H1 (cell line): ENCODE results near the gene KPRP. TPM values are rescaled to one million over a fixed set of nuclear protein-coding genes. Genes with fewer than 3 reads are reported as not detected.

Experiments used
- CTCF ChIA-PET: fragments of 300-600 bp; sonication (Branson Sonifier 250); formaldehyde crosslinking; loops from one replicate; lab custom pipeline; 2021; ENCODE audit not compliant: partially characterized antibody; lab: Charles Lee
- POLR2A ChIA-PET: fragments of 300-600 bp; sonication (Branson Sonifier 250); formaldehyde crosslinking; loops from one replicate; lab custom pipeline; 2021; ENCODE audit warnings: inconsistent platforms; ENCODE audit not compliant: partially characterized antibody; lab: Charles Lee
- DNase-seq, 2 experiments: peaks; one replicate each; pipeline versions ENCODE4 v3.0.0 to v3.0.0-alpha.2; 2010 to 2022; ENCODE audit warnings: low spot score in 2 of 2, low read depth in 1 of 2, mixed read lengths in 1 of 2
- FAIRE-seq: peaks from 2 replicates; lab custom pipeline; 2011; peaks lifted over from hg19 to GRCh38; lab: Jason Lieb, UNC
- H2AFZ ChIP-seq: 2 replicates; pipeline ENCODE4 v1.8.1; 2012; ENCODE audit warnings: low read length, inconsistent platforms
- H2AK5ac ChIP-seq: 2 replicates; pipeline ENCODE4 v1.6.1; 2013; ENCODE audit warnings: low read depth, low read length
- H2BK120ac ChIP-seq: replicated peaks from 2 replicates; pipeline ENCODE3; 2013; ENCODE audit warnings: low read depth, low read length, inconsistent platforms
- H2BK12ac ChIP-seq: 2 replicates; pipeline ENCODE4 v1.6.1; 2013; ENCODE audit warnings: low read depth, low read length
- H2BK15ac ChIP-seq: 2 replicates; pipeline ENCODE4 v1.6.1; 2013; ENCODE audit warnings: low read length
- H2BK20ac ChIP-seq: 2 replicates; pipeline ENCODE4 v1.6.1; 2013; ENCODE audit warnings: low read length
- H2BK5ac ChIP-seq: 2 replicates; pipeline ENCODE4 v1.6.1; 2013; ENCODE audit warnings: low read depth, low read length
- H3K14ac ChIP-seq: 2 replicates; pipeline ENCODE4 v1.6.1; 2013; ENCODE audit warnings: inconsistent platforms; ENCODE audit not compliant: insufficient read length
- H3K18ac ChIP-seq: 2 replicates; pipeline ENCODE4 v1.6.1; 2013; ENCODE audit warnings: low read length; ENCODE audit errors: extremely low read depth
- H3K23ac ChIP-seq: 2 replicates; pipeline ENCODE4 v1.6.1; 2013; ENCODE audit warnings: inconsistent platforms; ENCODE audit not compliant: insufficient read length
- H3K23me2 ChIP-seq: 2 replicates; pipeline ENCODE4 v1.6.1; 2013; ENCODE audit warnings: low read depth, low read length
- H3K27ac ChIP-seq: 2 replicates; pipeline ENCODE4 v1.6.1; 2011; ENCODE audit warnings: low read depth, low read length, inconsistent platforms
- H3K27me3 ChIP-seq, 4 experiments: replicated peaks in 1 of 4; 1 replicate in 1 of 4; 2 replicates in 3 of 4; pipeline versions ENCODE4 v1.6.1 to v1.8.1; 2011 to 2013; ENCODE audit warnings: low read length in 3 of 4, mild to moderate bottlenecking in 3 of 4, inconsistent platforms in 2 of 4, mixed read lengths in 2 of 4, moderate library complexity in 1 of 4; ENCODE audit not compliant: control insufficient read depth in 3 of 4, insufficient read depth in 3 of 4; ENCODE audit errors: extremely low read depth in 1 of 4
- H3K36me3 ChIP-seq, 4 experiments: 2 replicates each; pipeline versions ENCODE4 v1.6.1 to v1.8.1; 2011 to 2013; ENCODE audit warnings: mild to moderate bottlenecking in 4 of 4, low read length in 3 of 4, moderate library complexity in 2 of 4, control low read depth in 1 of 4, inconsistent platforms in 1 of 4; ENCODE audit not compliant: insufficient read depth in 4 of 4, control insufficient read depth in 2 of 4
- H3K4ac ChIP-seq: replicated peaks from 2 replicates; pipeline ENCODE3; 2013; ENCODE audit warnings: low read length, low read depth, mixed read lengths, inconsistent platforms; ENCODE audit not compliant: insufficient read length
- H3K4me1 ChIP-seq, 4 experiments: replicated peaks in 1 of 4; 1 replicate in 1 of 4; 2 replicates in 3 of 4; pipeline versions ENCODE4 v1.6.1 to v1.8.1; 2011 to 2013; ENCODE audit warnings: low read length in 3 of 4, inconsistent platforms in 2 of 4, mixed read lengths in 1 of 4; ENCODE audit not compliant: insufficient read depth in 4 of 4, control insufficient read depth in 3 of 4
- H3K4me2 ChIP-seq, 2 experiments: 2 replicates each; pipeline versions ENCODE4 v1.6.1 to v1.8.1; 2011 to 2013; ENCODE audit warnings: low read depth in 2 of 2, low read length in 2 of 2, control low read depth in 1 of 2, inconsistent platforms in 1 of 2, mild to moderate bottlenecking in 1 of 2; ENCODE audit not compliant: insufficient read depth in 1 of 2
- H3K4me3 ChIP-seq, 4 experiments: fragments of 200-600, 300-600 bp in 1 of 4; sonication (generic), shearing (Covaris generic), sonication (Bioruptor Twin) in 1 of 4; 2 replicates each; pipeline versions ENCODE4 v1.5.1 to v1.8.1; 2011 to 2016; ENCODE audit warnings: low read length in 4 of 4, low read depth in 3 of 4, control low read depth in 2 of 4, inconsistent platforms in 2 of 4, mild to moderate bottlenecking in 2 of 4, mixed read lengths in 1 of 4, moderate library complexity in 1 of 4; ENCODE audit not compliant: insufficient read depth in 2 of 4; ENCODE audit errors: extremely low read depth in 1 of 4
- H3K56ac ChIP-seq: replicated peaks from 2 replicates; pipeline ENCODE3; 2013; ENCODE audit warnings: low read depth, mild to moderate bottlenecking, mixed read lengths, low read length, inconsistent platforms; ENCODE audit not compliant: insufficient read length
- H3K79me1 ChIP-seq: 2 replicates; pipeline ENCODE4 v1.6.1; 2013; ENCODE audit warnings: low read depth, low read length, control low read depth
- H3K79me2 ChIP-seq, 2 experiments: 2 replicates each; pipeline versions ENCODE4 v1.6.1 to v1.8.1; 2012 to 2013; ENCODE audit warnings: low read length in 2 of 2, mild to moderate bottlenecking in 2 of 2, inconsistent platforms in 1 of 2; ENCODE audit not compliant: insufficient read depth in 2 of 2, control insufficient read depth in 1 of 2
- H3K9ac ChIP-seq, 4 experiments: replicated peaks in 1 of 4; 1 replicate in 1 of 4; 2 replicates in 3 of 4; pipeline versions ENCODE4 v1.6.1 to v1.8.1; 2011 to 2013; ENCODE audit warnings: low read depth in 3 of 4, low read length in 3 of 4, control low read depth in 2 of 4, mild to moderate bottlenecking in 2 of 4, moderate library complexity in 2 of 4, inconsistent platforms in 1 of 4; ENCODE audit errors: extremely low read depth in 1 of 4
- H3K9me3 ChIP-seq, 2 experiments: 2 replicates each; pipeline versions ENCODE4 v1.6.1 to v1.8.1; 2012 to 2013; ENCODE audit warnings: mild to moderate bottlenecking in 2 of 2, moderate library complexity in 2 of 2, control low read depth in 1 of 2, inconsistent platforms in 1 of 2, low read depth in 1 of 2, low read length in 1 of 2, mixed read lengths in 1 of 2; ENCODE audit not compliant: insufficient read depth in 2 of 2
- H4K20me1 ChIP-seq, 2 experiments: replicated peaks in 1 of 2; 2 replicates each; pipeline versions ENCODE3 to v1.8.1; 2011 to 2013; ENCODE audit warnings: inconsistent platforms in 2 of 2, low read length in 2 of 2, mild to moderate bottlenecking in 1 of 2; ENCODE audit not compliant: insufficient read depth in 2 of 2, control insufficient read depth in 1 of 2
- H4K5ac ChIP-seq: 2 replicates; pipeline ENCODE4 v1.6.1; 2013; ENCODE audit warnings: low read length, low read depth, mixed read lengths, inconsistent platforms; ENCODE audit not compliant: insufficient read length
- H4K8ac ChIP-seq: 2 replicates; pipeline ENCODE4 v1.8.0; 2013; ENCODE audit warnings: mild to moderate bottlenecking, moderate library complexity, low read length, inconsistent platforms; ENCODE audit not compliant: insufficient read depth; ENCODE audit errors: extremely low read depth
- H4K91ac ChIP-seq: replicated peaks from 2 replicates; pipeline ENCODE3; 2013; ENCODE audit warnings: low read length, mixed read lengths, inconsistent platforms; ENCODE audit not compliant: insufficient read length
- CBX5 ChIP-seq: fragments of 300-800, 300-1000 bp; sonication (generic); IDR thresholded peaks from 2 replicates; pipeline ENCODE4 v1.7.1; 2016; ENCODE audit warnings: antibody characterized with exemption, low read length, low read depth
- CHD1 ChIP-seq: IDR thresholded peaks from 2 replicates; pipeline ENCODE4 v1.6.1; 2012; ENCODE audit warnings: low read depth, low read length, improper control_type of control experiment
- EZH2 ChIP-seq: fragments of 200-600 bp; sonication (generic); IDR thresholded peaks from 2 replicates; pipeline ENCODE4 v1.7.1; 2012; ENCODE audit warnings: low read depth, mild to moderate bottlenecking, moderate library complexity, low read length, inconsistent platforms; ENCODE audit not compliant: severe bottlenecking
- GTF2F1 ChIP-seq: IDR thresholded peaks from 2 replicates; pipeline ENCODE4 v1.6.1; 2012; ENCODE audit warnings: low read depth, low read length, improper control_type of control experiment, borderline replicate concordance
- HDAC2 ChIP-seq, 2 experiments: fragments of 300-600 bp in 1 of 2; sonication (generic) in 1 of 2; IDR thresholded peaks; 2 replicates each; pipeline ENCODE4 v1.6.1; 2011 to 2012; ENCODE audit warnings: low read depth in 2 of 2, low read length in 2 of 2, mild to moderate bottlenecking in 2 of 2, moderate library complexity in 2 of 2, borderline replicate concordance in 1 of 2, inconsistent platforms in 1 of 2
- HDAC6 ChIP-seq: IDR thresholded peaks from one replicate; pipeline ENCODE4 v1.7.1; 2012; ENCODE audit warnings: low read depth, mild to moderate bottlenecking, inconsistent platforms, low read length, moderate library complexity
- NANOG ChIP-seq: IDR thresholded peaks from 2 replicates; pipeline ENCODE4 v1.6.1; 2011; ENCODE audit warnings: low read length, low read depth, mild to moderate bottlenecking, inconsistent platforms; ENCODE audit not compliant: insufficient read depth, poor library complexity, severe bottlenecking
- SAP30 ChIP-seq: fragments of 300-600 bp; sonication (generic); IDR thresholded peaks from 2 replicates; pipeline ENCODE4 v1.7.1; 2012; ENCODE audit warnings: low read length, moderate library complexity, mild to moderate bottlenecking, inconsistent platforms; ENCODE audit not compliant: insufficient read depth, insufficient replicate concordance
- TAF7 ChIP-seq: optimal IDR thresholded peaks from 2 replicates; pipeline ENCODE3; 2011; ENCODE audit warnings: low read depth, mild to moderate bottlenecking, inconsistent platforms, low read length, moderate library complexity, borderline replicate concordance
- polyA plus RNA-seq, 7 experiments: library from polyadenylated mRNA; depleted of rRNA in 3 of 7; stranded (reverse) in 5 of 7; unstranded in 2 of 7; fragments of >200 nt in 5 of 7; fragments of 200-250 nt in 2 of 7; gene quantifications; 1 replicate in 5 of 7; 2 replicates in 1 of 7; 4 replicates in 1 of 7; pipeline versions ENCODE4 v1.2.1 to v1.2.3, GENCODE V29; 2011 to 2013; ENCODE audit warnings: missing spikeins in 2 of 7, mixed read lengths in 2 of 7
- total RNA-seq: library from RNA; stranded (reverse); fragmentation: NEBNext Ultra II Directional; extraction: Animal tissue kit (Norgen Biotek cat#: 25700); gene quantifications from 2 replicates; pipeline ENCODE4 v1.2.1, GENCODE V29; 2021
- TF ChIP-seq, protein P1 (sequence below): IDR thresholded peaks from 2 replicates; pipeline ENCODE4 v1.6.1; 2012; ENCODE audit warnings: inconsistent platforms

The KPRP gene
- total and polyA plus RNA-seq, 2 of the 8 experiments (the other 6 are each of a cell fraction or from before 2014, with no cell fraction given), result not detected

DNA sequence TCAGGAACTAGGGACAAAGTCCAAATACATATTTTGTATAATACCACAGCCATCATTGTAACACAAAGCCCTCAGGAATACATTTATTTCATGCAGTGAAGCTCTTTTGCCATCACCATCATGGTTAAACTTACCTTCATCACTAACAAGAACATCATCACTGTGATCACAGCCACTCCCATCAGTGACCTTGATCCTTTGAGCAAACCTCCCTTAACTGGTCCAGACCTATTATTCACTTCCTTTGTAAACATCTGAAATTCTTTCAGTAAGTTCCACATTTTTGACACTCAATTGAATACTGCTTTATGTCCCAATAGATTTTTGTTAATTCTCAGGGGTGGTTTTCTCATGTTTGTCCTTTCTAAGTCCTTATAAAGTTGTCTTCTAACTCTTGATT is 16.2 kb upstream of the KPRP start:
- Histone ChIP-seq H2BK15ac (no peak overlapping the region), H3K79me1 (no peaks in the 10 kb centered on the region), H3K23ac (no peak overlapping the region), H3K4me2 (no peak overlapping the region), H4K8ac (no peak overlapping the region), H3K27me3 (no peaks in the 10 kb centered on the region), H3K23me2 (no peaks in the 10 kb centered on the region), H2BK12ac (no peak overlapping the region), H3K14ac (no peak overlapping the region), H3K27ac (no peak overlapping the region), H4K20me1 (no peaks in the 10 kb centered on the region), H3K56ac (no peak overlapping the region), H3K4me1 (no peaks in the 10 kb centered on the region), H2AK5ac (no peak overlapping the region), H2BK5ac (no peak overlapping the region), H4K5ac (no peak overlapping the region), H3K9me3 (peaks cover 82 to 97% of the 10 kb centered on the region in 2 experiments), H3K18ac (no peak overlapping the region), H2AFZ (no peak overlapping the region), H2BK120ac (no peak overlapping the region), H3K36me3 (no peaks in the 10 kb centered on the region; a peak in 1 of 8 replicates), H3K79me2 (no peaks in the 10 kb centered on the region), H3K4ac (no peak overlapping the region), H3K9ac (no peak overlapping the region), H3K4me3 (no peak overlapping the region), H2BK20ac (no peak overlapping the region), H4K91ac (no peak overlapping the region)
- TF ChIP-seq NANOG (no peak), HDAC2 (IDR thresholded peaks at IDR 0.05; ENCODE audit: borderline replicate concordance in 1 of 2, low read depth in 2 of 2, low read length in 2 of 2) (no peak), CBX5 (no peak), GTF2F1 (no peak), HDAC6 (no peak), EZH2 (no peak), SAP30 (no peak), CHD1 (no peak), TAF7 (no peak)
- TF ChIP-seq, protein P1, sequence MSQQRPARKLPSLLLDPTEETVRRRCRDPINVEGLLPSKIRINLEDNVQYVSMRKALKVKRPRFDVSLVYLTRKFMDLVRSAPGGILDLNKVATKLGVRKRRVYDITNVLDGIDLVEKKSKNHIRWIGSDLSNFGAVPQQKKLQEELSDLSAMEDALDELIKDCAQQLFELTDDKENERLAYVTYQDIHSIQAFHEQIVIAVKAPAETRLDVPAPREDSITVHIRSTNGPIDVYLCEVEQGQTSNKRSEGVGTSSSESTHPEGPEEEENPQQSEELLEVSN, result no peak
- DNase-seq, result no peak
- POLR2A ChIA-PET, result no interaction called here
- no peak for FAIRE-seq
- CTCF ChIA-PET, result no interaction called here
